Activated CD8-positive, alpha-beta T cell treated with anti-CD3 and anti-CD28 coated beads for 36 hours (primary cell): ENCODE measurements around the gene CAMK4. TPM values are rescaled to one million over a fixed set of nuclear protein-coding genes. Genes with fewer than 3 reads are reported as not detected.

Experiments
- ATAC-seq: fragments of 200-7000 bp; cut with Tn5 transposase; one replicate; pipeline ENCODE4 v1.10.0; 2021; ENCODE audit warnings: mild to moderate bottlenecking, moderate library complexity
- CTCF ChIA-PET: fragments of 350-600 bp; sonication (Branson Sonifier 250); formaldehyde crosslinking; loops from one replicate; lab custom pipeline; 2021; ENCODE audit warnings: antibody characterized with exemption; lab: Charles Lee
- POLR2A ChIA-PET: fragments of 350-600 bp; sonication (Branson Sonifier 250); formaldehyde crosslinking; loops from one replicate; lab custom pipeline; 2021; ENCODE audit warnings: antibody characterized with exemption; lab: Charles Lee
- DNase-seq: peaks from one replicate; pipeline ENCODE4 v3.0.0-alpha.2; 2020
- H3K27ac Mint-ChIP-seq: one replicate; pipeline ENCODE4 v1.8.0; 2021; ENCODE audit warnings: mild to moderate bottlenecking, mixed read lengths
- H3K27me3 Mint-ChIP-seq: one replicate; pipeline ENCODE4 v1.8.0; 2021; ENCODE audit warnings: mixed read lengths
- H3K36me3 Mint-ChIP-seq: one replicate; pipeline ENCODE4 v1.8.0; 2021; ENCODE audit warnings: low read depth, mixed read lengths
- H3K4me1 Mint-ChIP-seq: one replicate; pipeline ENCODE4 v1.8.0; 2021; ENCODE audit warnings: low read depth, mixed read lengths
- H3K4me3 Mint-ChIP-seq: one replicate; pipeline ENCODE4 v1.8.0; 2021; ENCODE audit warnings: mild to moderate bottlenecking, moderate library complexity, mixed read lengths
- H3K9me3 Mint-ChIP-seq: one replicate; pipeline ENCODE4 v1.8.0; 2021; ENCODE audit warnings: mixed read lengths
- CTCF ChIP-seq: fragments of 200-600 bp; IDR thresholded peaks from one replicate; pipeline ENCODE4 v1.8.0; 2022; ENCODE audit warnings: antibody characterized with exemption, mild to moderate bottlenecking
- intact Hi-C: fragments of 100-400 bp; cut with micrococcal nuclease; formaldehyde crosslinking; loops from one replicate; pipeline ENCODE4 v1.10.0; 2022
- total RNA-seq, 2 experiments: library from RNA; stranded (reverse); gene quantifications; one replicate each; pipeline ENCODE4 v1.2.3, GENCODE V29; 2021

Gene CAMK4
- total RNA-seq, 2 experiments from 2014 or later, result 79.7 to 80.7 TPM

- no peak for DNase-seq
- ChIA-PET POLR2A (interaction anchor here (0.9 to 1.8 kb wide), 2 partner anchors 10 to 50 kb away, joined by 3 to 6 read pairs; partner anchors contain the start of gene CAMK4), CTCF (interaction anchor here (1.2 to 1.4 kb wide), 2 partner anchors 9 to 64 kb away, joined by 3 to 6 read pairs; no protein-coding TSS in a partner anchor)
- ATAC-seq, result no peak
- no peak for TF ChIP-seq CTCF
- Mint-ChIP-seq H3K4me1 (peaks cover 35% of the 10 kb centered on the region), H3K4me3 (no peak overlapping the region), H3K36me3 (peaks cover 4% of the 10 kb centered on the region), H3K27me3 (no peaks in the 10 kb centered on the region), H3K9me3 (peaks cover 18% of the 10 kb centered on the region), H3K27ac (no peak overlapping the region)
- intact Hi-C loops, result no loop called here
These were observed 10.0 kb upstream of the CAMK4 start for GRCh38 chr5:111214052-111214742.

- POLR2A ChIA-PET, result no interaction called here
- CTCF ChIA-PET, result no interaction called here
- intact Hi-C loops, result no loop called here
These were observed 8.2 kb upstream of the CAMK4 start for GRCh38 chr5:111215971-111216370.

GRCh38 chr5:111221139-111221538 is 3.0 kb upstream of the CAMK4 start:
- TF ChIP-seq CTCF, result no peak
- ChIA-PET POLR2A (interaction anchor here (0.6 kb wide), 1 partner anchor 254 kb away, joined by 3 read pairs; no protein-coding TSS in a partner anchor), CTCF (interaction anchor here (0.7 to 5.1 kb wide), 9 partner anchors 9 to 66 kb away, joined by 3 to 70 read pairs (median 3); no protein-coding TSS in a partner anchor)
- no peak for ATAC-seq
- H3K36me3 Mint-ChIP-seq, result peaks cover 8% of the 10 kb centered on the region
- DNase-seq, result no peak
- H3K4me3 Mint-ChIP-seq, result no peak overlapping the region
- H3K9me3 Mint-ChIP-seq, result peaks cover 2% of the 10 kb centered on the region
- no peaks in the 10 kb centered on the region for H3K27me3 Mint-ChIP-seq
- no peak overlapping the region for H3K27ac Mint-ChIP-seq
- peaks cover 9% of the 10 kb centered on the region for H3K4me1 Mint-ChIP-seq
- intact Hi-C loops, result no loop called here

More at GRCh38 chr5:111215971-111216370, 8.2 kb upstream of the CAMK4 start:
- Mint-ChIP-seq H3K9me3 (peaks cover 18% of the 10 kb centered on the region), H3K4me1 (peaks cover 35% of the 10 kb centered on the region), H3K36me3 (peaks cover 4% of the 10 kb centered on the region), H3K27me3 (no peaks in the 10 kb centered on the region), H3K4me3 (no peak overlapping the region), H3K27ac (no peak overlapping the region)
- DNase-seq (no peak), ATAC-seq (no peak)
- TF ChIP-seq CTCF, result no peak

- ATAC-seq (peak; percentile 16), DNase-seq (no peak)
- Mint-ChIP-seq H3K36me3 (peaks cover 23% of the 10 kb centered on the region), H3K4me3 (peak overlapping the region; percentile 96), H3K4me1 (peaks cover 19% of the 10 kb centered on the region), H3K27me3 (no peaks in the 10 kb centered on the region), H3K27ac (peak overlapping the region; percentile 73), H3K9me3 (no peaks in the 10 kb centered on the region)
- ChIA-PET POLR2A (interaction anchor here (0.7 to 11.6 kb wide), 15 partner anchors 9 to 260 kb away, joined by 3 to 176 read pairs (median 4); no protein-coding TSS in a partner anchor), CTCF (interaction anchor here (0.8 to 5.1 kb wide), 14 partner anchors 9 to 64 kb away, joined by 3 to 70 read pairs (median 8); no protein-coding TSS in a partner anchor)
- intact Hi-C loops, result loop anchor here (1.0 kb wide), 1 partner anchor 10 kb away; no protein-coding TSS in a partner anchor
- no peak for TF ChIP-seq CTCF
These were observed 940 bp upstream of the CAMK4 start for GRCh38 chr5:111223101-111223786.
